ENCODE measurements around the gene AMPH.

DNA sequence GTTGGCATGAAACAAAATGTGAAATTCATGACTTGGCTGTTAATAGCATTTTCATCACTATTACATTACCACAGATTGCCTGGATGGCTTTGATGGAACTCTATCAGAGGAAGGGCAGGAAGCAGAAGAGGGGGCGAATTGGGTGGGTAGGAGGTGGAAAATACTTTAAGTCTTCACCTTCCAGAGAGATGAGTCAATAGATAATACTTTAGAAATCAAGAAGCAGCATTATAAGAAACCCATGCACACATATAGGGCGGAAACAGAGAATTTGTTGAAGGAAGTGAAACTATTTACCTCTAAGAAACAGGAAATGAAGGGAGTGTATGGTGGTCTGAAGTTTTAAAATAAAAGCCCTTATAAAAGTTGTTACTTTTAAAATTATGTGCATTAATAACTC lies 205.7 kb downstream of the AMPH start:
- TF ChIP-seq, protein P1, sequence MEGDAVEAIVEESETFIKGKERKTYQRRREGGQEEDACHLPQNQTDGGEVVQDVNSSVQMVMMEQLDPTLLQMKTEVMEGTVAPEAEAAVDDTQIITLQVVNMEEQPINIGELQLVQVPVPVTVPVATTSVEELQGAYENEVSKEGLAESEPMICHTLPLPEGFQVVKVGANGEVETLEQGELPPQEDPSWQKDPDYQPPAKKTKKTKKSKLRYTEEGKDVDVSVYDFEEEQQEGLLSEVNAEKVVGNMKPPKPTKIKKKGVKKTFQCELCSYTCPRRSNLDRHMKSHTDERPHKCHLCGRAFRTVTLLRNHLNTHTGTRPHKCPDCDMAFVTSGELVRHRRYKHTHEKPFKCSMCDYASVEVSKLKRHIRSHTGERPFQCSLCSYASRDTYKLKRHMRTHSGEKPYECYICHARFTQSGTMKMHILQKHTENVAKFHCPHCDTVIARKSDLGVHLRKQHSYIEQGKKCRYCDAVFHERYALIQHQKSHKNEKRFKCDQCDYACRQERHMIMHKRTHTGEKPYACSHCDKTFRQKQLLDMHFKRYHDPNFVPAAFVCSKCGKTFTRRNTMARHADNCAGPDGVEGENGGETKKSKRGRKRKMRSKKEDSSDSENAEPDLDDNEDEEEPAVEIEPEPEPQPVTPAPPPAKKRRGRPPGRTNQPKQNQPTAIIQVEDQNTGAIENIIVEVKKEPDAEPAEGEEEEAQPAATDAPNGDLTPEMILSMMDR (IDR thresholded peaks at IDR 0.05) = no peak
- TF ChIP-seq EP300 (IDR thresholded peaks at IDR 0.05; ENCODE audit: low read depth) (no peak), POLR2AphosphoS5 (IDR thresholded peaks at IDR 0.05) (no peak)

Measured in transverse colon (tissue), 4 donors.